H1 (cell line): ENCODE data around the gene NOS1AP. TPM values are rescaled to one million over a fixed set of nuclear protein-coding genes. Genes with fewer than 3 reads are reported as not detected.
"Not testable (repeated sequence)": the region's sequence is repeated elsewhere in the genome, so short reads cannot be mapped to it uniquely, and the experiment has no call there.

Experiments
- CTCF ChIA-PET: fragments of 300-600 bp; sonication (Branson Sonifier 250); formaldehyde crosslinking; loops from one replicate; lab custom pipeline; 2021; ENCODE audit not compliant: partially characterized antibody; lab: Charles Lee
- POLR2A ChIA-PET: fragments of 300-600 bp; sonication (Branson Sonifier 250); formaldehyde crosslinking; loops from one replicate; lab custom pipeline; 2021; ENCODE audit warnings: inconsistent platforms; ENCODE audit not compliant: partially characterized antibody; lab: Charles Lee
- DNase-seq, 2 experiments: peaks; one replicate each; pipeline versions ENCODE4 v3.0.0 to v3.0.0-alpha.2; 2010 to 2022; ENCODE audit warnings: low spot score in 2 of 2, low read depth in 1 of 2, mixed read lengths in 1 of 2
- FAIRE-seq: peaks from 2 replicates; lab custom pipeline; 2011; peaks lifted over from hg19 to GRCh38; lab: Jason Lieb, UNC
- H2AFZ ChIP-seq: 2 replicates; pipeline ENCODE4 v1.8.1; 2012; ENCODE audit warnings: low read length, inconsistent platforms
- H2AK5ac ChIP-seq: 2 replicates; pipeline ENCODE4 v1.6.1; 2013; ENCODE audit warnings: low read depth, low read length
- H2BK120ac ChIP-seq: replicated peaks from 2 replicates; pipeline ENCODE3; 2013; ENCODE audit warnings: low read depth, low read length, inconsistent platforms
- H2BK12ac ChIP-seq: 2 replicates; pipeline ENCODE4 v1.6.1; 2013; ENCODE audit warnings: low read depth, low read length
- H2BK15ac ChIP-seq: 2 replicates; pipeline ENCODE4 v1.6.1; 2013; ENCODE audit warnings: low read length
- H2BK20ac ChIP-seq: 2 replicates; pipeline ENCODE4 v1.6.1; 2013; ENCODE audit warnings: low read length
- H2BK5ac ChIP-seq: 2 replicates; pipeline ENCODE4 v1.6.1; 2013; ENCODE audit warnings: low read depth, low read length
- H3K14ac ChIP-seq: 2 replicates; pipeline ENCODE4 v1.6.1; 2013; ENCODE audit warnings: inconsistent platforms; ENCODE audit not compliant: insufficient read length
- H3K18ac ChIP-seq: 2 replicates; pipeline ENCODE4 v1.6.1; 2013; ENCODE audit warnings: low read length; ENCODE audit errors: extremely low read depth
- H3K23ac ChIP-seq: 2 replicates; pipeline ENCODE4 v1.6.1; 2013; ENCODE audit warnings: inconsistent platforms; ENCODE audit not compliant: insufficient read length
- H3K23me2 ChIP-seq: 2 replicates; pipeline ENCODE4 v1.6.1; 2013; ENCODE audit warnings: low read depth, low read length
- H3K27ac ChIP-seq: 2 replicates; pipeline ENCODE4 v1.6.1; 2011; ENCODE audit warnings: low read depth, low read length, inconsistent platforms
- H3K27me3 ChIP-seq, 4 experiments: replicated peaks in 1 of 4; 1 replicate in 1 of 4; 2 replicates in 3 of 4; pipeline versions ENCODE4 v1.6.1 to v1.8.1; 2011 to 2013; ENCODE audit warnings: low read length in 3 of 4, mild to moderate bottlenecking in 3 of 4, inconsistent platforms in 2 of 4, mixed read lengths in 2 of 4, moderate library complexity in 1 of 4; ENCODE audit not compliant: control insufficient read depth in 3 of 4, insufficient read depth in 3 of 4; ENCODE audit errors: extremely low read depth in 1 of 4
- H3K36me3 ChIP-seq, 4 experiments: 2 replicates each; pipeline versions ENCODE4 v1.6.1 to v1.8.1; 2011 to 2013; ENCODE audit warnings: mild to moderate bottlenecking in 4 of 4, low read length in 3 of 4, moderate library complexity in 2 of 4, control low read depth in 1 of 4, inconsistent platforms in 1 of 4; ENCODE audit not compliant: insufficient read depth in 4 of 4, control insufficient read depth in 2 of 4
- H3K4ac ChIP-seq: replicated peaks from 2 replicates; pipeline ENCODE3; 2013; ENCODE audit warnings: low read length, low read depth, mixed read lengths, inconsistent platforms; ENCODE audit not compliant: insufficient read length
- H3K4me1 ChIP-seq, 4 experiments: replicated peaks in 1 of 4; 1 replicate in 1 of 4; 2 replicates in 3 of 4; pipeline versions ENCODE4 v1.6.1 to v1.8.1; 2011 to 2013; ENCODE audit warnings: low read length in 3 of 4, inconsistent platforms in 2 of 4, mixed read lengths in 1 of 4; ENCODE audit not compliant: insufficient read depth in 4 of 4, control insufficient read depth in 3 of 4
- H3K4me2 ChIP-seq, 2 experiments: 2 replicates each; pipeline versions ENCODE4 v1.6.1 to v1.8.1; 2011 to 2013; ENCODE audit warnings: low read depth in 2 of 2, low read length in 2 of 2, control low read depth in 1 of 2, inconsistent platforms in 1 of 2, mild to moderate bottlenecking in 1 of 2; ENCODE audit not compliant: insufficient read depth in 1 of 2
- H3K4me3 ChIP-seq, 4 experiments: fragments of 200-600, 300-600 bp in 1 of 4; sonication (generic), shearing (Covaris generic), sonication (Bioruptor Twin) in 1 of 4; 2 replicates each; pipeline versions ENCODE4 v1.5.1 to v1.8.1; 2011 to 2016; ENCODE audit warnings: low read length in 4 of 4, low read depth in 3 of 4, control low read depth in 2 of 4, inconsistent platforms in 2 of 4, mild to moderate bottlenecking in 2 of 4, mixed read lengths in 1 of 4, moderate library complexity in 1 of 4; ENCODE audit not compliant: insufficient read depth in 2 of 4; ENCODE audit errors: extremely low read depth in 1 of 4
- H3K56ac ChIP-seq: replicated peaks from 2 replicates; pipeline ENCODE3; 2013; ENCODE audit warnings: low read depth, mild to moderate bottlenecking, mixed read lengths, low read length, inconsistent platforms; ENCODE audit not compliant: insufficient read length
- H3K79me1 ChIP-seq: 2 replicates; pipeline ENCODE4 v1.6.1; 2013; ENCODE audit warnings: low read depth, low read length, control low read depth
- H3K79me2 ChIP-seq, 2 experiments: 2 replicates each; pipeline versions ENCODE4 v1.6.1 to v1.8.1; 2012 to 2013; ENCODE audit warnings: low read length in 2 of 2, mild to moderate bottlenecking in 2 of 2, inconsistent platforms in 1 of 2; ENCODE audit not compliant: insufficient read depth in 2 of 2, control insufficient read depth in 1 of 2
- H3K9ac ChIP-seq, 4 experiments: replicated peaks in 1 of 4; 1 replicate in 1 of 4; 2 replicates in 3 of 4; pipeline versions ENCODE4 v1.6.1 to v1.8.1; 2011 to 2013; ENCODE audit warnings: low read depth in 3 of 4, low read length in 3 of 4, control low read depth in 2 of 4, mild to moderate bottlenecking in 2 of 4, moderate library complexity in 2 of 4, inconsistent platforms in 1 of 4; ENCODE audit errors: extremely low read depth in 1 of 4
- H3K9me3 ChIP-seq, 2 experiments: 2 replicates each; pipeline versions ENCODE4 v1.6.1 to v1.8.1; 2012 to 2013; ENCODE audit warnings: mild to moderate bottlenecking in 2 of 2, moderate library complexity in 2 of 2, control low read depth in 1 of 2, inconsistent platforms in 1 of 2, low read depth in 1 of 2, low read length in 1 of 2, mixed read lengths in 1 of 2; ENCODE audit not compliant: insufficient read depth in 2 of 2
- H4K20me1 ChIP-seq, 2 experiments: replicated peaks in 1 of 2; 2 replicates each; pipeline versions ENCODE3 to v1.8.1; 2011 to 2013; ENCODE audit warnings: inconsistent platforms in 2 of 2, low read length in 2 of 2, mild to moderate bottlenecking in 1 of 2; ENCODE audit not compliant: insufficient read depth in 2 of 2, control insufficient read depth in 1 of 2
- H4K5ac ChIP-seq: 2 replicates; pipeline ENCODE4 v1.6.1; 2013; ENCODE audit warnings: low read length, low read depth, mixed read lengths, inconsistent platforms; ENCODE audit not compliant: insufficient read length
- H4K8ac ChIP-seq: 2 replicates; pipeline ENCODE4 v1.8.0; 2013; ENCODE audit warnings: mild to moderate bottlenecking, moderate library complexity, low read length, inconsistent platforms; ENCODE audit not compliant: insufficient read depth; ENCODE audit errors: extremely low read depth
- H4K91ac ChIP-seq: replicated peaks from 2 replicates; pipeline ENCODE3; 2013; ENCODE audit warnings: low read length, mixed read lengths, inconsistent platforms; ENCODE audit not compliant: insufficient read length
- WGBS, 2 experiments: shearing (Covaris generic) in 1 of 2; methylation state at CpG; one replicate each; pipeline versions ENCODE4 v1.1.6 to v1.1.7; 2013 to 2015; ENCODE audit warnings: low lambda C conversion rate in 2 of 2, mixed read lengths in 2 of 2, inconsistent platforms in 1 of 2, low coverage in 1 of 2, missing lambda C conversion rate in 1 of 2; ENCODE audit not compliant: insufficient replicate concordance in 2 of 2, insufficient coverage in 1 of 2, insufficient read length in 1 of 2; ENCODE audit errors: extremely low coverage in 1 of 2, missing lambda C conversion rate in 1 of 2; 5-methylcytosine and 5-hydroxymethylcytosine counted together
- polyA plus RNA-seq, 7 experiments: library from polyadenylated mRNA; depleted of rRNA in 3 of 7; stranded (reverse) in 5 of 7; unstranded in 2 of 7; fragments of >200 nt in 5 of 7; fragments of 200-250 nt in 2 of 7; gene quantifications; 1 replicate in 5 of 7; 2 replicates in 1 of 7; 4 replicates in 1 of 7; pipeline versions ENCODE4 v1.2.1 to v1.2.3, GENCODE V29; 2011 to 2013; ENCODE audit warnings: missing spikeins in 2 of 7, mixed read lengths in 2 of 7
- total RNA-seq: library from RNA; stranded (reverse); fragmentation: NEBNext Ultra II Directional; extraction: Animal tissue kit (Norgen Biotek cat#: 25700); gene quantifications from 2 replicates; pipeline ENCODE4 v1.2.1, GENCODE V29; 2021

NOS1AP gene
- total and polyA plus RNA-seq, 2 of the 8 experiments (the other 6 are each of a cell fraction or from before 2014, with no cell fraction given) = 2.4 to 12.1 TPM

DNA sequence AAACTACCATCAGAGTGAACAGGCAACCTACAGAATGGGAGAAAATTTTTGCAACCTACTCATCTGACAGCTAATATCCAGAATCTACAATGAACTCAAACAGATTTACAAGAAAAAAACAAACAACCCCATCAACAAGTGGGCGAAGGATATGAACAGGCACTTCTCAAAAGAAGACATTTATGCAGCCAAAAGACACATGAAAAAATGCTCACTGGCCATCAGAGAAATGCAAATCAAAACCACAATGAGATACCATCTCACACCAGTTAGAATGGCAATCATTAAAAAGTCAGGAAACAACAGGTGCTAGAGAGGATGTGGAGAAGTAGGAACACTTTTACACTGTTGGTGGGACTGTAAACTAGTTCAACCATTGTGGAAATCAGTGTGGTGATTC lies 104.1 kb downstream of the NOS1AP start:
- DNase-seq, H2AK5ac ChIP-seq, H2BK15ac ChIP-seq, H2BK120ac ChIP-seq, FAIRE-seq, H3K79me1 ChIP-seq, H3K27ac ChIP-seq, H4K8ac ChIP-seq, H3K4ac ChIP-seq, H3K23me2 ChIP-seq, H4K5ac ChIP-seq, POLR2A ChIA-PET, H3K9ac ChIP-seq, H3K4me3 ChIP-seq, H3K36me3 ChIP-seq, H3K14ac ChIP-seq, H4K20me1 ChIP-seq, H2BK12ac ChIP-seq, H2BK5ac ChIP-seq, H3K4me2 ChIP-seq, H3K9me3 ChIP-seq, CTCF ChIA-PET, H2AFZ ChIP-seq, H3K18ac ChIP-seq, H3K27me3 ChIP-seq, H2BK20ac ChIP-seq, H3K23ac ChIP-seq, H4K91ac ChIP-seq, H3K56ac ChIP-seq: not testable (repeated sequence)
- Histone ChIP-seq H3K4me1 (peaks cover 3 to 28% (median 15%) of the 10 kb centered on the region in 4 experiments), H3K79me2 (peaks cover 0 to 35% of the 10 kb centered on the region in 2 experiments; a peak in 2 of 4 replicates)
- 93% methylated on average over 1 of the region's 1 CpG; no CpG with 5 or more reads in 1 of the 2 experiments for WGBS, 2 experiments

DNA sequence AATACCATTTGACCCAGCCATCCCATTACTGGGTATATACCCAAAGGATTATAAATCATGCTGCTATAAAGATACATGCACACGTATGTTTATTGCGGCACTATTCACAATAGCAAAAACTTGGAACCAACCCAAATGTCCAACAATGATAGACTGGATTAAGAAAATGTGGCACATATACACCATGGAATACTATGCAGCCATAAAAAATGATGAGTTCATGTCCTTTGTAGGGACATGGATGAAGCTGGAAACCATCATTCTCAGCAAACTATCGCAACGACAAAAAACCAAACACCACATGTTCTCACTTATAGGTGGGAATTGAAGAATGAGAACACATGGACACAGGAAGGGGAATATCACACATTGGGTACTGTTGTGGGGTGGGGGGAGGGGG lies 104.5 kb downstream of the NOS1AP start:
- H2BK5ac ChIP-seq, H3K27me3 ChIP-seq, H3K9ac ChIP-seq, H3K36me3 ChIP-seq, H3K4me2 ChIP-seq, H3K9me3 ChIP-seq, H2AFZ ChIP-seq, H4K20me1 ChIP-seq, H3K27ac ChIP-seq, H4K5ac ChIP-seq, H2AK5ac ChIP-seq, H3K23me2 ChIP-seq, H2BK15ac ChIP-seq, H4K8ac ChIP-seq, H3K23ac ChIP-seq, POLR2A ChIA-PET, H3K79me1 ChIP-seq, H3K4me3 ChIP-seq, H2BK20ac ChIP-seq, H3K4ac ChIP-seq, H4K91ac ChIP-seq, FAIRE-seq, H3K56ac ChIP-seq, CTCF ChIA-PET, H2BK12ac ChIP-seq, H2BK120ac ChIP-seq, H3K14ac ChIP-seq, H3K18ac ChIP-seq, DNase-seq: not testable (repeated sequence)
- Histone ChIP-seq H3K4me1 (peaks cover 3 to 28% (median 16%) of the 10 kb centered on the region in 4 experiments), H3K79me2 (peaks cover 0 to 37% of the 10 kb centered on the region in 2 experiments; a peak in 2 of 4 replicates)
- WGBS, 2 experiments = 89% methylated on average over 2 of the region's 4 CpGs; no CpG with 5 or more reads in 1 of the 2 experiments
